ENCODE results near the gene IQUB. TPM values are rescaled to one million over a fixed set of nuclear protein-coding genes. Genes with fewer than 3 reads are reported as not detected.

The IQUB gene
- total RNA-seq, 1 donor from 2014 or later = 0.98 TPM

GRCh38 chr7:123455965-123456470 lies 78.4 kb downstream of the IQUB start:
- Mint-ChIP-seq H3K27me3 (ENCODE audit: unreplicated experiment) (no peaks in the 10 kb centered on the region), H3K27ac (ENCODE audit: unreplicated experiment) (no peak overlapping the region), H3K4me3 (ENCODE audit: unreplicated experiment) (no peak overlapping the region), H3K4me1 (ENCODE audit: low read depth, unreplicated experiment) (no peaks in the 10 kb centered on the region), H3K9me3 (ENCODE audit: unreplicated experiment) (no peaks in the 10 kb centered on the region), H3K36me3 (ENCODE audit: unreplicated experiment) (no peaks in the 10 kb centered on the region)
- DNase-seq = no peak
- no peak for TF ChIP-seq CTCF (IDR thresholded peaks at IDR 0.05; ENCODE audit: partially characterized antibody, unreplicated experiment)

DNA sequence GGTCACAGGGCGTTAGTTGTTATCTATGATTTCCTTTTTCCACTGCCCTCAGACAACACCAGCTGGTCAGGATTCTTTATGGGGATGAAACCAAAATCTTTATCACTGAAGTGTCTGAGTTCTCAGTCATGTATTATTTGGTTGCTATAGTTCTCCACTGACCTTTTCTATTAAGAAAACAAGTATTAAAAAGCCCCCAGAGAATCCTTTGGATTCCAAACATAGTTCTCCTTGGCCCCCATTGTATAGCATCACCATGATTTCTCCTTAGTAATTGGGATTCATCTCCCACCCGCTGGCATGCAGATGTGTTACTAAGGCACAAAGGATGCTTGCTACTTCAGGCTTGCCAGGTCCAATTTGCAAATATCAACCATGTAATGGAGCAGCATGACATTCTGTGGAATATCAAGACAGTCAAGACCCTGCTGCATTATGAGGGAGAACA lies 94.3 kb downstream of the IQUB start:
- TF ChIP-seq CTCF (IDR thresholded peaks at IDR 0.05; ENCODE audit: partially characterized antibody, unreplicated experiment) = no peak
- no peaks in the 10 kb centered on the region for H3K27me3 Mint-ChIP-seq (ENCODE audit: unreplicated experiment)
- no peaks in the 10 kb centered on the region for H3K9me3 Mint-ChIP-seq (ENCODE audit: unreplicated experiment)
- no peak overlapping the region for H3K27ac Mint-ChIP-seq (ENCODE audit: unreplicated experiment)
- no peak overlapping the region for H3K4me3 Mint-ChIP-seq (ENCODE audit: unreplicated experiment)
- no peaks in the 10 kb centered on the region for H3K36me3 Mint-ChIP-seq (ENCODE audit: unreplicated experiment)
- no peaks in the 10 kb centered on the region for H3K4me1 Mint-ChIP-seq (ENCODE audit: low read depth, unreplicated experiment)
- no peak for DNase-seq

DNA sequence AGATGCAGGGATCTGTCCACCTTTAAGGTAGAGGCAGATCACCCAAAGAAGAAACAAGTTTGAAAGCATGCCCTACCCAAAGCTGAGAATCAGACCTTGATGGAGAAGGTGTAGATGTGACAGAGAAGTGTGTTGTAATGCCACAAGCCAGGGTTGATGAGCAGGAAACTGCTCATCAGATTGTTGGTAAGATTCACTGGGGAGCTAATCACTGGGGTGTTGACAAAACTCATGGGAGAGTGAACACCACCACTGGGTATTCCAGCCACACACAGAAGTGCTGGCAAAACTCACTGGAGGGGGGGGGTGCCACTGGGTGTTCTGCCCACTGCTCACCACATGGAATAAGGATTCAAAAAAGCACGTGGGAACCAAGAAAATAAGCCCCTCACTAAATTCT lies 95.2 kb downstream of the IQUB start:
- Mint-ChIP-seq H3K27ac (ENCODE audit: unreplicated experiment) (no peak overlapping the region), H3K9me3 (ENCODE audit: unreplicated experiment) (no peaks in the 10 kb centered on the region), H3K36me3 (ENCODE audit: unreplicated experiment) (no peaks in the 10 kb centered on the region), H3K4me1 (ENCODE audit: low read depth, unreplicated experiment) (no peaks in the 10 kb centered on the region), H3K27me3 (ENCODE audit: unreplicated experiment) (no peaks in the 10 kb centered on the region), H3K4me3 (ENCODE audit: unreplicated experiment) (no peak overlapping the region)
- no peak for DNase-seq
- no peak for TF ChIP-seq CTCF (IDR thresholded peaks at IDR 0.05; ENCODE audit: partially characterized antibody, unreplicated experiment)

GRCh38 chr7:123437447-123437995 lies 96.9 kb downstream of the IQUB start:
- no peak for DNase-seq
- Mint-ChIP-seq H3K4me1 (ENCODE audit: low read depth, unreplicated experiment) (no peaks in the 10 kb centered on the region), H3K4me3 (ENCODE audit: unreplicated experiment) (no peak overlapping the region), H3K27me3 (ENCODE audit: unreplicated experiment) (no peaks in the 10 kb centered on the region), H3K9me3 (ENCODE audit: unreplicated experiment) (no peaks in the 10 kb centered on the region), H3K36me3 (ENCODE audit: unreplicated experiment) (no peaks in the 10 kb centered on the region), H3K27ac (ENCODE audit: unreplicated experiment) (no peak overlapping the region)
- no peak for TF ChIP-seq CTCF (IDR thresholded peaks at IDR 0.05; ENCODE audit: partially characterized antibody, unreplicated experiment)

- H3K4me3 Mint-ChIP-seq (ENCODE audit: unreplicated experiment) = no peak overlapping the region
- H3K36me3 Mint-ChIP-seq (ENCODE audit: unreplicated experiment) = no peaks in the 10 kb centered on the region
- H3K9me3 Mint-ChIP-seq (ENCODE audit: unreplicated experiment) = no peaks in the 10 kb centered on the region
- no peak overlapping the region for H3K27ac Mint-ChIP-seq (ENCODE audit: unreplicated experiment)
- no peak for TF ChIP-seq CTCF (IDR thresholded peaks at IDR 0.05; ENCODE audit: partially characterized antibody, unreplicated experiment)
- no peaks in the 10 kb centered on the region for H3K27me3 Mint-ChIP-seq (ENCODE audit: unreplicated experiment)
- no peak for DNase-seq
- no peaks in the 10 kb centered on the region for H3K4me1 Mint-ChIP-seq (ENCODE audit: low read depth, unreplicated experiment)
Observed at GRCh38 chr7:123435080-123435700, 99.2 kb downstream of the IQUB start.
